ENCODE data around the gene CSNK2A3.

The CSNK2A3 gene

DNA sequence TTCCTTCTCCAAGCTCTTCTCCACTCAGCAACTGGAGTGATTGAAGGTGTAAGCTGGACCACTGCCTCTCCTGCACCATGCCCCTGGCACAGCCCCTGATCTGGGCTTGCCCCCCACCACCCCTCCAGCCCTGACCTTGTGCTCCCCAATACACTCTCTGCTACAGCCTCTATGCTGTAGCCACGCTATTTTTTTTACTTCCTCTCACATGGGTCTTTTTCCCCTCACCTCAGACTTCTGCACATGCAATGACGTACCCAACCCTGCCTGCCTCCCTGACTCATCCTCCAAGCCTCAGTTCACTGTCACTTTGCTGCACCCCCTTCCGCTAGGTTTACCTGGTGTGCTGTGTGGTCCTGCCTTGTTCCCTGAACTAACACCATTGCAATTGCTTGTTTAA is 9.0 kb downstream of the CSNK2A3 start:
- DNase-seq (ENCODE audit: insufficient read length, low spot score) (no peak), FAIRE-seq (no peak)

DNA sequence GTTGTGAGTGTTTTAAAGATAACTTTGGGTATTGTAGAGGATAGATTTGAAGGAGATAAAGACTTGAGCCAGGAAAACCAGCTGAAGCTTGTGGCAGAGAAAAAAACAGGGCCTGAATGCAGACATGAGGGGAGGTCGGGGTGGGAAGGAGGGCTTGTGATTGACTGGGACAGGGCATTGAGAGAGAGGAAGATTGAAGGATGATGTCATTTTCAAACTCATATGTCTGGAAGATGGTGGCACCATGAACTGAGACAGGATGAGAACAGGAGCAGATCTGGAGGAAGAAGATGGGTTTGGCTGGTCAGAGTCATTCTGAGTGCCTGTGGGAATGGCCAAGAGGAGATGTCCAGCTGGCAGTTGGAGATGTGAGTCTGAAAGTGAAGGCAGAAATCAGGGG is 14.7 kb downstream of the CSNK2A3 start:
- FAIRE-seq, result no peak
- DNase-seq (ENCODE audit: insufficient read length, low spot score), result no peak

DNA sequence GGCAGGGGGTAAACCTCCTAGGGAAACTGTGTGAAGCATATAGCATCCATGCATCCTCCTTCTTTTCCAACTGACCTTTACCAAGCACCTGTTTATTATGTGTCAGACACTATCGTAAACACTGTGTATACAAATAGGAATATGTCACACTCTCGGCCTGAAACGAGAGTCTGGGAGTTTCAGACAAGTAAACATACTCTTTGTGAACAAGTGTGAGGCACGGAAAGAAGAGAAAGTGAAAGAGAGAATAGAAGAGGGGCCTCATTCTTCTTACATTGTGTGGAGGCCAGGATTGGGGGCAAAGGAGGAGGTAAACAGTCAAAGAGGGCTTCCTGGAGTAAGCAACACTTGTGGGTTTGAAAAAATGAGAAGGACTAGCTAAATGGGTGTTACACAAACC is 16.4 kb downstream of the CSNK2A3 start:
- DNase-seq (ENCODE audit: insufficient read length, low spot score) (no peak), FAIRE-seq (no peak)

DNA sequence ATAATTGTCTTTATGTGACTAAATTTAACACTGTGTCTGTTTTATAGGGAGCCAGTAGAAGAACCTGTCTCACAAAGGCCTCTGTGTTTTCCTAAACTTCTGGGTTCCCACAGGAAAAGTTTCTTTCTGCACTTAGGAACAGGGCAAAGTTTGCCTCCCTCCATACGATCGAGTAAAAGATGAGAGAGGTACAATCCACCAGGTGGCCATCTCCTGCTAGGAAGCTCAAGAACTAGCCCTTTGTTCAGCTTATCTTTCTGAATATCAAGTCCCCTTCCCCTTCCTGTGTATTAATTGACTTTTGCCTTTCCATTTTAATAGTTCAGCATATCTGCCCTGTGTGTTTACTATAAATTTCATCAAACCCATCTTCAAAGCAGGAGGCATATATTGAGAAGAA is 18.0 kb downstream of the CSNK2A3 start:
- FAIRE-seq (no peak), DNase-seq (ENCODE audit: insufficient read length, low spot score) (no peak)

DNA sequence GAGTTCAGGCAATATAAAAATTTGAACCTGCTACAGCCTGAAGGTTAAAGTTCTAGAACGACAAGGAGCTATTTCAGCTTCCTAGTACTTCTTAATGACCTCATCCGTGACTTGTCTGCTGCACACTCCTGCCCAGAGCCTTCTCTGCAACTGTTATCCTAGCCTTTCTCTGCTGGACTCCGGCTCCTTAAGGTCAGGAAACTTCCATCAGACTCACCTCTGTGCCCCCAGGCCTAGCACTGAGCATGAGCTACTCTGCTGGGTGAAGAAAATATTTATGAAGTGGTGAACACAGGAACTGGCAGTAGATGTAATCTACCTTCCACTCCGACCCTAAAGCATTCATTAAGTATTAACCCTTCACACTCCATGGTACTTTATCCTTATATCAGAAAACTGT is 18.4 kb downstream of the CSNK2A3 start:
- DNase-seq (ENCODE audit: insufficient read length, low spot score) (no peak), FAIRE-seq (no peak)

DNA sequence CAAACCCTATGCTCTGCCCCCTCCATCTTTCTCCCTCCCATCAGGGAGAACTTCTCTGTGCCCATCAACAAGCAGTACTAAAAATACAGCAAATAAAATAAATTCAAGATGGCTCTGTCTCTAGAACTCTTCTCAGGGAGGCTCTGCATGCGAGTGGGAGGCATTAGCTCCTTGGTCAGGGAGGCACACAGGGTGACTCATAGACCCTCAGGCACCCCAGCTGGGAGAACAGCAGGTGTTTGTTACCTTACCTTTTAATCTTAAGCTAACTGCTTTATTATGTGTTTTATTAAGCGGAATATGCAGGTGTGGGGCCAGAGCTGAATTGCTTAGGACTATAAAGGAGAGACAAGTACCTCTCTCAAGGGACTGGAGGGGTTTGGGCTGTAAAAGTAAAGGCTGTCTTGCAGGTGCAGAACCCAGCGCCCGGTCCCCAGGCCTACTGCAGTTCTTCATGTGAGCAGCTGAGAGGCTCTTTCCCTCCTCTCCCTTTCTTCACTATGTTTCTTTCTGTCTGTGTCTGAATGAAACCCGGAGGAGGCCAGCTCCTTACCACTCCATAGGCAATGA is 20.8 kb downstream of the CSNK2A3 start:
- DNase-seq (ENCODE audit: insufficient read length, low spot score) (no peak), FAIRE-seq (no peak)

DNA sequence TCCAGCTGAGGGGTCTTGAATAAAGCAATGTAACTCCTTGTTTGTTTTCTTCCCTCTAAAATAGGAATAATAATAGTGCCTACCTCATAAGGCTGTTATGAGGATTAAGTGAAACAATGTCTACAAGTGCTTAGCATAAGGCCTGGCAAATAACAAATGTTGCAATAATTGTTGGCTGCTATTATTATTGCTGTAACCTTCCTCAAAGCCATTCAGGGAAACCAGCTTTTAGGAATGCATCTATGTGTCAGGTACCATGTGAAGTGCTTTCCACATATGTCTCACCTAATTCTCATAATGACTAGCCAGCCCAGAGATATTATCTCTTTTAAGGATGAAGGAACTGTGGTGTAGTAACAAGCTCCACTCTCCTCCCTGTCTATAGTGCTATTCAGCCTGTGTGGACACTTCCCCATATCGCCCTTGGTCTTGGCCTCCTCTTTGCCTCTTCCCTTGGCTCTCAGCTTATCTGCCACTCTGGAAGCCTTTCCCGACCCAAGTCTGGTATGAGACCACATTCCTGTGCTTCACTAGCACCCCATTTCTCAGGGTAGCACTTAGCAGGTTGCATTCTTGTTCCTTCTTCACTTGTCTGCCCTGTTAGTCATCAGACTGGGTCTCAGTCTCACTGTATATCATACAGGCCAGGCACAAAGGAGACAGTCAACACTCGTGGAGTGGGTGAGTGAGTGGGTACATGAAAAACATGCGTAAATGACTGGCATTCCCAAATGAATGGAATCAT is 23.8 kb downstream of the CSNK2A3 start:
- FAIRE-seq (no peak), DNase-seq (ENCODE audit: insufficient read length, low spot score) (no peak)

DNA sequence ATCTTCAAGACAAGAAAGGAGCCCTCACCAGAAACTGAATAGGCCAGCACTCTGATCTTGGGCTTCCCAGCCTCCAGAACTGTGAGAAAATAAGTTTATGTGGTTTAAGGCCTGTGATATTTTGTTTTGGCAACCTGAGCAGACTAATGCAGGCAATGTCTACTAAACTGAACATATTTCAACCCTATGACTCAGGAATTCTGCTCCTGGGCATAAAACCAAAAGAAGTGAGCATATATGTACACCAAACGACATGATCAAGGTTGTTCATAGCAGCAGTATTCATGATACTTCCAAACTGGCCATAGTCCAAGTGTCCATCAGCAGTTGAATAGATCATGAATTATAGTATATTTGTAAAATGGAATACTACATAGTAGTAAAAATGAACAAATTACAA is 29.0 kb downstream of the CSNK2A3 start:
- FAIRE-seq (no peak), DNase-seq (ENCODE audit: insufficient read length, low spot score) (no peak)

DNA sequence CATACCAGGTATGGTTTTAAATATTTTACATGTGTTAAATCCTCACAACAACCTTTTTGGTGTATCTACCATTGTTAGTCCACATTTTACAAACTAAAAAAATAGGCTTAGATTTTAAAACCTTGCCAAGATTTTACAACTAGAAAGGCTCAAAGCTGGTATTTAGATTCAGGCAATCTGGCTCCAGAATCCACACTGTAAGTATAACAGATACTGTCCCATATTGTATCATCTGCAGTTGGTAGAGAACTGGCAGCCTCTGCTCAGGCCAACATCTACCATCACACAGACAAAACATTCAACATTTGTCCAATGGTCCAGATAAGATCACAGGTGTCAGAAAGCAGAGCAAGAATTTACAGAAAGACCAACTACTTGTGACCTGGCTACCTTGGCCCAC is 30.9 kb downstream of the CSNK2A3 start:
- FAIRE-seq (no peak), DNase-seq (ENCODE audit: insufficient read length, low spot score) (no peak)

DNA sequence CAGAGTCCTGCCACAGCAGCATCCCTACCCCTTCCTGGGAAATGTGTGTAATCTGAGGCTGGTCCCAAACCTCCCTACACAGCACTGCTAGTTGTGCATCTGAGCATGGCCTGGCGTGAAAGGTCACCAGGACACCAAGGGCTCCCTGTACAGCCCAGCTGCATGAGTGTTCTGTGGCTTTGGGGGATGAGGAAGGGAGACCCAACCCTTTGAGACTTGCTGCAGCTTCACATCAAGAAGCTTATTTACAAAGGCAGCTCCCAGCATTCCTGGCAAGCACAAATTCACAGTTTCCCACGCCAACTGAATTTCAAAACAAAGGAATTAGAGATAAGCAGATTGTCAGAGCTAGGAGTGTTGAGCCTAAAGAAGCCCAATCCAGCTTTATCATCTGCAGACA is 32.2 kb downstream of the CSNK2A3 start:
- DNase-seq (ENCODE audit: insufficient read length, low spot score), result no peak
- no peak for FAIRE-seq

DNA sequence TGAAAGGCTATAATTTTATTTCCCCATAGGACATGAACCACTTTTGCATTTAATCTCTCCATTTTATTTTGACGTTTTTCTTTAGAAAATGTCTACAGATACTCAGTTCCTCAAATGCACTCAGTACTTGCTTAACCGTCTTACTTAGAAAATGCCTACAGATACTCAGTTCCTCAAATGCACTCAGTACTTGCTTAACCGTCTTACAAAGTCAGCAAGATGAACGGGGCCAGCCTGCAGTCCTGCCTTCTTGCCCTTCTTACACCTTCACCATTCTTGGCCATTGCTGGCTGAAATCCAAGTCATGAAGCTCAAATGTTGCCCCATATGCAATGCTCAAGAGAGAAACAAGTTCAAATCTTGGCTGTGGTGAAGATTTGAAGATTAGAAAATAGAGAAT is 34.1 kb downstream of the CSNK2A3 start:
- FAIRE-seq, result no peak
- no peak for DNase-seq (ENCODE audit: insufficient read length, low spot score)

DNA sequence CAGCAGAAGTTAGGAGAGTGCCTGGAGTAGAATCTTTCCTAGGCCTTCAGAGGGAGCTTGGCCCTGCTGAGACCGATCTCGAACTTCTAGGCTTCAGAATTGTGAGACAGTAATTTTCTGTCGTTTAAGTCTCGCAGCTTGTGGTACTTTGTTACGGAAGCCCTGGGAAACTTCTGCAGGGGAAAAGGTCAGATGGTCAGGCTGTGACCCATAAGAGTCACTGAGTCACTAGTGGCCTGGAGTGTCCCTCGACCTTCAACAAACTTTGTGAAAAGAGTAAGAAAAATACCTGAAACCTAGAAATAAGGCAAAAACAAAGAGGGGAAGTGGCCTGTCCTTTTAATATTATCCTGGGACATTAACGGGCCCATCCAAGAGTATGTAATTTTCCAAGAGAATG is 34.6 kb downstream of the CSNK2A3 start:
- no peak for DNase-seq (ENCODE audit: insufficient read length, low spot score)
- FAIRE-seq, result no peak

DNA sequence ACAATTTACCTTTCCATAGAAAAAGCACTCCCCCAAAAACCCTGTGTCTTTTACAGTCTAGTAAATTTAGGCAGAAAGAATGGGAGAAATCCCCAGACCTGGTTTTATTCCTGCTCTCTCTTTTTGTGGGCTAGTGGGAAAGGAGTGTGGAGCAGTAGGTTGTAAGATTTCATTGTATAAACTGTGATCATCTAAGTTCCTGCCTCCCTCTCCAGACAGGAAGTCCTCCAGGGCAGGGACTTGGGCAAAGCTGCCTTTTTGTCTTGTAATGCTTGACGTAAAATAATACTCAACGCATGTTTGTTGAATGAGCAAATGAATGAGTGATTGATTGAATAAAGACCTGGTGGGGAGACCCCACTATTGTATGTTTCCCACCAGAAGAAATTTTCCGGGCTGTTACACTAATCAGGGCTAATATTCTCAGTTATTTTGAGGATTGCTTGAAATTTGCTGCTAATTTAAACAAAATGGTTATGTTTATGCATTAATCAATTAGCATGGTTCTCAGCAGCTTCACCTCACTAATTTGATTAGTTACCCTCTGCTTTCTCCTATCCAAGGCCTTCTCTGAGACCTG is 36.3 kb downstream of the CSNK2A3 start:
- FAIRE-seq, result no peak
- no peak for DNase-seq (ENCODE audit: insufficient read length, low spot score)

DNA sequence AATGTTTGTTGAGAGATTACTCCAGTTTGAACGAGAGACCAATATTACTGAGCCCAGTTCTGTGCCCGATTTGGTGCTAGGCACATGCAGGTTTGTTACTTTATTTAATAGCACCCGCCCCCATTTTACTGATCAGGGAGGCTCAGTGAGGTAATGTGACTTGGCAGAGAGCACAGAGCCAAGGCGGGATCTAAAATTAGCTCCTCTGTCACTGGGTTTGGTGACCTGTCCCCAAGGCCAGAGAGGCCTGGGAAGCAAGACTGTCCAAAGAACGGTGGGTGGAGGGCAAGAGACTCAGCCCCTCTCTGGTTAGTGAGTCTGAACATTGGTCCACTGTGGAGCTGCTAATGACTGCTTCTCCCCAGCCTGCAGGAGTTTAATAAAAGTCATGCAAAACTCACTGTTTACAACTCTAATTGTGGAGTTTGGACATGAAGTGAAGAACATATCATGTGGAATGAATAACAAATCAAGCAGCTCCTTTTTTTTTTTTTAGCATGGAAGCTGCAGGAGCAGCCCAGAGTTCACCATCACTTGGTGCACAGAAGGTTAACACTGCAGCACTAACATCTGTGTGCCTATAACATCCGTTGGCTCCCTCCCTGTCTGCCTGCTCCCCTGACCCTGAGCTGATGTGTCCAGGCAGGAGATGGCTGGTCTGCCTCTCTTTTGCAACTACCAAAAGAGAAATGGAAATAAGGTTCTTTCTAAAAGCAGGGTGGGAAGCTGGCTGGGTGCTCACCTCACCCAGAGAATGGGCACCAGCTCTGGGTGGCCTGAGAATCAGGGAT is 39.0 kb downstream of the CSNK2A3 start:
- DNase-seq (ENCODE audit: insufficient read length, low spot score), result no peak
- FAIRE-seq, result no peak

DNA sequence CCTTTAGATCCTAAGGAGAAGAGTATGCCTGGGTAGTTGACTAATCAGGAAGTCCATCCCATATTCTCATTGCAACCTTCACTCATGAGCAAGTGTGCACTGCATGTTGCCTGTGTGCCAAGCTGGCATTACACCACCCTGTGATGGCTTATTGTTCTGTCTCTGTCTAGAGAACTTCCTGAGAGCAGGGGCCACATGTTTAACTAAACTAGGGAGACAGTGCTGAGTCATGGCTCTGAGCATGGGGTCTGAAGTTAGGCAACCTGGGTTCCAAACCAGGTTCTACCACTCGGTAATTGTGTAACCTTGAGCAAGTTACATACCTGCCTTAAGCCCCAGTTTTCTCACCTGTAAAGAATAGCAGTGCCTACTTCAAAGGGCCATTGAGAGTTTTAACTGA is 39.6 kb downstream of the CSNK2A3 start:
- DNase-seq (ENCODE audit: insufficient read length, low spot score), result no peak
- no peak for FAIRE-seq

DNA sequence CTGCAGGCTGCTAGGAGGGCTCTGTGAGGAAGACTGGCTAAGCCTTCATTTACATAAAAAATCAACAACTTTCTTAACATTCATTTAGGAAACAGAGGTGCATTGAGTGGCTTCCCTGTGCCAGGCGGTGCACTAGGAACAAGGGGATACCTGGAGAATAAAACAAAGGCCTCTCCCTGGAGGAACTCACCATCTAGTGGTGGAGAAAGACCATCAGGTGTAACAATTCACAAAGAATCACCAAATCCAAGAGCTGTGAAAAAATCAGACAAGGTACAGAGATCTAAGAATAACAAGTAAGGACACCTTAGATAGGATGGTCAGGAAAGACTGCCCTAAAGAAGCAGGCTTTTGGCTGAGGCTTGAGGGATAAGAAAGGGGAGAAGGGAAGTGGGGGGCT is 40.3 kb downstream of the CSNK2A3 start:
- DNase-seq (ENCODE audit: insufficient read length, low spot score), result no peak
- no peak for FAIRE-seq

DNA sequence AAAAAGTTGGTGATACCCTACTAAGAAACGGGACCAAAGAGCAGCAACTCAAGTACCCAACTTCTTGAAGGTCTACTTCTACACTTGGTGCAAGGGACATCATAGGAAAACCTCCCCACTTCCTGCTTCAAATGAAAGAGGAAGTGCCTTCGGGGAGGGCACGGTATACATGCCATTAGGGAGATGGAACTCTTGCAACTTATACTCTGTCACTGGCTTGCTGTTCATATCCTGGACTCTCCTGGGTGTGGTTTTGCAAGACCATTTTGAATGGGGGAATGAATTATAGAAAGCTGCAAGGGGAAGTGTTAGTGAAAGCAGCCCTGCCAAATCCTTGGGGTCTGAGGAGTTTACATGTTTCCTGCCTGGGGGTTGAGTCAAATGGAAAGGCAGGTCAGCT is 41.9 kb downstream of the CSNK2A3 start:
- DNase-seq (ENCODE audit: insufficient read length, low spot score), result no peak
- no peak for FAIRE-seq

DNA sequence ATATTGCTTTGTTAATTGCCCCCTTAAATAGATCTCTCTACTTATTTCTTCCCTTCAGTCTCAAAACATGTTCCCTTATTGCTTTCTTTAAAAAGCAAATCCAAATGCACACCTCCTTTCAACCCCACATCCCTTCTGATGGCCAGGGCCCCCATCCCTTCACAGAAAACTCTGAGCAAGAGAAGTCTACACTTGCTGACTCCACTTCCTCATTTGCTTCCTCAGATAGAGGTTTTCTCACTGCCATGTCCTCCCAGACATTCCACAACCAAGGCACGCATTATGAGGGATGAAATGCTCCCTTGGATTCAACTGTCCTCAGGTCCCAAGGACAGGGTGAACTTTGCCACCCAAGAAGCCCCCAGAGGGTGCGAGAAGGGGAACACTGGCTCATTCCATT is 43.1 kb downstream of the CSNK2A3 start:
- FAIRE-seq (no peak), DNase-seq (ENCODE audit: insufficient read length, low spot score) (no peak)

DNA sequence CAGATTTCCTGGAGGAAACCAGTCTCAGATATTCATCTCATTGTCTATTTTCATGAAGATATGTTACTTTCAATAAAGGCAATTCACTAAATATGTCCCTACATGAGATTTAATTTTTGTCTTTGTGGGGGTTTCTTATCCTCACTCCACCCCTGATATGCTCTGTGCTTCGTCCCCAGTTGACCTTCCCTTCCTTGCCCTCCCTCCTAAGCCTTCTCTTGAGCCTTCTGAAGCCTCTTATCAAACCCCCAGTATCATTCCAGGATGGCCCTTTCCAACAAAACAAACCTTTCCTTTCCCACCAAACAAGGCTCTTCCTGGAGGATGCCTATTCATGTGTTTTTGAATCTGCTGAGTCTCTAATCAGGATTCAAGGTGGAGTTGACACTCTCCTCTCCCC is 44.8 kb downstream of the CSNK2A3 start:
- no peak for DNase-seq (ENCODE audit: insufficient read length, low spot score)
- no peak for FAIRE-seq

DNA sequence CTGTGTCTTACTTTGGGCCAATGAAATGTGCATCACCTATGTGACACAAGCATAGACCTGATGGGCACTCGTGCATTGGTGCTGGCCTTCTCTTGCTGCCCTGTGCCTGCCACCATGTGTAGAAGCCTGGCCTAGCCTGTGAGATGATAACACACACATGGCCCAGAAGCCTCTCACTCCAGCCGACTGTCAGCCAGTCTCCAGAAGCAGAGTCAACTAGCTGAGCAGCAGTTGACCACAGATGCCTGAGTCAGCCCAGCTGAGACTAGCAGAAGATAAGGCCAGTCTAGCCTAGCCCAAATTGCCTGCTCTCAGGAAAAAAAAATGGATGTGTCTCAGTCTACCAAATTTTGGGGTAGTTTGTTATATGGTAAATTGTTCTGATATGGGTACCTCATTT is 46.2 kb downstream of the CSNK2A3 start:
- FAIRE-seq (no peak), DNase-seq (ENCODE audit: insufficient read length, low spot score) (no peak)

DNA sequence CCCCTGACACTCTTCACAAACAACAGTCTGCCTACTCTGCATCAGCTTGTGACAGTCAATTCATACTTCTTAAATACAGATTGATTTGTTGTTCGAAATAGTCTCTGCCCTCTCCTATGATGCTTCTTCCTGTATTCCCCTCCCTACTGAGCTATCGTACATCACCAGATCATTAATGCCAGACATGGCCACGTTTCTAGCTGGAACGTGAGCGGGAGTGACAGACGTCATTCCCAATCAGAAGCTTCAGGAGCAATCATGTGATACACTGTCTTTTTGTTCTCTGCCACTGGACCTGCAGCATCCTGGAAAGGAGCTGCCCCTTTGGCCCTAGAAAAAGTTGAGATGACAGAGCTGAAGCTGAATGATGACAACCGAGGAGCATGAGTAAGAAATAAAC is 48.5 kb downstream of the CSNK2A3 start:
- FAIRE-seq, result no peak

DNA sequence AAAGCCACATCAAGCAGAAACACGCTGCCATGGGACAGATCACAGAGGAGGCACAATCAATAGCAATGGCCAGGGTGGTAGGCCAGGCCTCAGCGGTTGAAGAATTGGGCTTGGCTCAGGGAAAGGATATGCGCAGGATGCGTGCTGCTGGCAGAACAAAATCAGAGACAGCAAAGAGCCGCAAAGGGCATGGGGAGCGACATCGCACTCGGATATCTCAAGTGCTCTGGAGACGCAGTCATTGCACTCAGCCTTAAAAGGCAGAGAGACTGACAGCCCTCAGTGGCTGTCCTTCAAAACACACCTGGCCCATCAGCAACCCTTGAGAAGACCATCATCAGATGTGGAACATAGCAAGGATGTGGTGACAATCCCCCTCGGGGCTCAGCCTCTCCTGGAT is 50.5 kb downstream of the CSNK2A3 start:
- no peak for DNase-seq (ENCODE audit: insufficient read length, low spot score)
- FAIRE-seq, result no peak

More for the DNA sequence above, 48.5 kb downstream of the CSNK2A3 start:
- DNase-seq (ENCODE audit: insufficient read length, low spot score), result no peak

All from HTR-8/SVneo (cell line).